ENCODE data around the gene GRIN3A. TPM values are rescaled to one million over a fixed set of nuclear protein-coding genes. Genes with fewer than 3 reads are reported as not detected.

Gene GRIN3A
- total and polyA plus RNA-seq, 11 donors: 0.06 to 1.4 (median 0.21) TPM

DNA sequence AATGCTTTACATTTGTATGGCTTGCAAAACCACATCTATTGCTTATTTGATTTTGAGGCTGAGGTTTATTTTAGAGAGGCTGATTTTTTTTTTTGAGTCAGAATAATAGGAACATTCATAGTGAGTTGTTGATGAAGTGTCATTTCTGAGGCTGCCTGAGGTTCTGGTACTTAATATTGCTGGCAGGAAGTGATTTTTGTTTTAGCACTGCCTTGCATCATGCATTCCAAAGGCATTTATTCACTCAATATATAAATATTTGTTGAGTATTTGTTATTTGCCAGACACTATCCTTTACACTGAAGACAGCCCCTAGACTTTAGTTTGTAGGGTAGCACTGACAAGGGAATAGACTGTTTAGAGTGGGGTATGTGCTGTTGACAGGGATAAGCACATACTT lies 202.1 kb downstream of the GRIN3A start:
- ATAC-seq (no peak), DNase-seq (no peak)
- H3K27ac ChIP-seq: no peak overlapping the region
- peaks cover 0 to 63% (median 58%) of the 10 kb centered on the region in 9 donors for H3K36me3 ChIP-seq
- no peaks in the 10 kb centered on the region for H3K9me3 ChIP-seq
- no peaks in the 10 kb centered on the region for H3K27me3 ChIP-seq
- intact Hi-C loops (cut with DNase I): loop anchor here in 1 of 10 donors (5.0 kb wide), 1 partner anchor 139 kb away; the partner anchor contains the start of genes MRPL50 and ZNF189
- peaks cover 0 to 37% (median 25%) of the 10 kb centered on the region in 12 donors for H3K4me1 ChIP-seq
- TF ChIP-seq POLR2A (IDR thresholded peaks at IDR 0.05): no peak
- TF ChIP-seq, protein P1, sequence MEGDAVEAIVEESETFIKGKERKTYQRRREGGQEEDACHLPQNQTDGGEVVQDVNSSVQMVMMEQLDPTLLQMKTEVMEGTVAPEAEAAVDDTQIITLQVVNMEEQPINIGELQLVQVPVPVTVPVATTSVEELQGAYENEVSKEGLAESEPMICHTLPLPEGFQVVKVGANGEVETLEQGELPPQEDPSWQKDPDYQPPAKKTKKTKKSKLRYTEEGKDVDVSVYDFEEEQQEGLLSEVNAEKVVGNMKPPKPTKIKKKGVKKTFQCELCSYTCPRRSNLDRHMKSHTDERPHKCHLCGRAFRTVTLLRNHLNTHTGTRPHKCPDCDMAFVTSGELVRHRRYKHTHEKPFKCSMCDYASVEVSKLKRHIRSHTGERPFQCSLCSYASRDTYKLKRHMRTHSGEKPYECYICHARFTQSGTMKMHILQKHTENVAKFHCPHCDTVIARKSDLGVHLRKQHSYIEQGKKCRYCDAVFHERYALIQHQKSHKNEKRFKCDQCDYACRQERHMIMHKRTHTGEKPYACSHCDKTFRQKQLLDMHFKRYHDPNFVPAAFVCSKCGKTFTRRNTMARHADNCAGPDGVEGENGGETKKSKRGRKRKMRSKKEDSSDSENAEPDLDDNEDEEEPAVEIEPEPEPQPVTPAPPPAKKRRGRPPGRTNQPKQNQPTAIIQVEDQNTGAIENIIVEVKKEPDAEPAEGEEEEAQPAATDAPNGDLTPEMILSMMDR (IDR thresholded peaks at IDR 0.05): no peak
- no peak overlapping the region for H3K4me3 ChIP-seq

DNA sequence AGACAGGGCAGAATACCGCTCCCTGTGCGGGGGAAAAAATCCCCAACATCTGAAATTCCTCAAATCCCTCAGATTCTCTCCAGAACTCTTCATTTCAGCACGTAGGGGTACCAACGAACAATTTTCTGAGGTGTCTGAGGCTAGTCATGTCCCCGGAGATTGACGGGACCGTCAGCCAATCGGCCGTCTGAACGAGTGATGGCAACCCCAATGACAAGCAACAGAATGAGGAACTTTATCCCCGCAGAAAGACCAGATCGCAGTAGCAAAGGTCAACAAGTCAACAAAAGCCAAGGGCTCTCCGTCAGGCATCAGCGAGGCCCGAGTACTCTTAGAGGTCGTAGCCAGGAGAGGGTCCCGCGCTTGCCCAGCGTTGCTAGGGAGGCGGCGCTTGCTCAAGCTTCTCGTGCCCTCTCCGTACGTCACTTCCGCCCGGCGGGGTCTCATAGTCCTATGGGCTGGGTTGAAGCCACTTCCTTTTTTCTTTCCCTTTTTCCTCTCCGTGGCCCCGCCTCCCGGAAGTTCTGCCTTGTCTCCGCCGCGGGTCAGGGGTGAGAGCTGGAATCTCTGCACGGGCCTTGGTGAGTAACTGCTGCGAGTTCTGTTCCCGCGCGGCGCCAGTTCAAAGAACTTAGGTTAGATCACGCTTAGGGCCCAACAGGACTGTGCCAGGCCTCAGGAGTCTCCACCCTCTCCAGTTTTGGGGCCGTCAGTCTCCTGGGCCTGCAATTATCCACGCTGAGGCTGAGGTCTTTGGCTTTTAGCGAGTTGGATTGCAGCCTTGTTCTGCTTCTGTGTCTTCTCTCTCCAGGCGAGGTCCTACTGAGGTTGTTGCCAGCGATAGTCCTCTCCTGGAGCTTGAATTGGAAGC lies 204.9 kb downstream of the GRIN3A start, which contains the start of gene RNF20:
Gene RNF20 (plus strand): TSS at position 520 of the 871 bp plus-strand sequence. CDS start 1,571 bp downstream, outside the sequence.
- peak within 1 kb of the TSS; percentile 88 to 99 (median 92) for H3K27ac ChIP-seq
- no peaks in the 10 kb centered on the region for H3K9me3 ChIP-seq
- peak in 1 of 2 donors; percentile 47 for TF ChIP-seq POLR2A (IDR thresholded peaks at IDR 0.05)
- TF ChIP-seq, protein P1 (IDR thresholded peaks at IDR 0.05): no peak
- peak within 1 kb of the TSS; percentile 43 to 97 (median 82) for H3K4me3 ChIP-seq
- peak; percentile 98 to 99 (median 98) for ATAC-seq
- intact Hi-C loops (cut with DNase I): loop anchor here in 5 of 10 donors (2.0 to 5.0 kb wide), 3 partner anchors 131 to 136 kb away; partner anchors contain the start of genes MRPL50 (in 4 of the 5) and ZNF189 (in 4 of the 5)
- H3K4me1 ChIP-seq: peaks cover 0 to 36% (median 26%) of the 10 kb centered on the region in 12 donors
- H3K27me3 ChIP-seq: no peaks in the 10 kb centered on the region
- DNase-seq: peak; percentile 100
- 1 to 2% (median 1%) methylated on average over 40 to 45 of the region's 45 CpGs for WGBS, 4 donors
- H3K36me3 ChIP-seq: peaks cover 0 to 35% (median 31%) of the 10 kb centered on the region in 9 donors

DNA sequence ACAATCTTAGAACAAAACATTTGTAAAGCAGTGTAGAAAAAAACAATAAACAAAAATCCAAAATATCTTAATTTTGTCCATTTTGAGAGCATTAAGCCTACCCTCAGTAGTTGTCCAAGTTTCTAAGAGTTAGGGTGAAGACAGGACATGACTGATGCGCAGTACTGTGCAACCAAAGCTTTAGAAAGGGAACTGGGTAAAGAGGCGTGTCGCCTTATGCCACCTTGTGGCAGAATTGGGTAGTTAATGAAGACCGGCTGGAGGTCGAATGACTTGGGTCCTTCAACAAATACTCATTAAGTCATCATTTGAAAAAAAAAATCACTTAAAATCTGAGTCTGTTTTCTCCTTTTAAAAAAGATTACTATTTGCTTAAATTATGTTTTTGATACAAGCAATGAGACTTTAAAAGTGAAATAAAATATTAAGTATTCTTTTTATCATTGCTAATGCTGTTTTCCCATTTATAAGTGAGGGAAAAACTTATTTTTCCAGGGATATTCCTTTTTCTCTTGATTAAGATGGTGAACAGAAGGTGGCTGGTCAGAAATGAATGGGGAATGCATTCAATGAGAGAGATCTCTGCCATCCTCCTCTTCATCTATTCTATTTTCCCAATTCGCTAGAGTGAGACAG lies 208.3 kb downstream of the GRIN3A start:
- ATAC-seq (peak in 3 of 4 donors; percentile 33 to 55 (median 36)), DNase-seq (peak in 4 of 5 donors; percentile 35 to 64 (median 53))
- Histone ChIP-seq H3K4me1 (peaks cover 0 to 21% (median 9%) of the 10 kb centered on the region in 12 donors), H3K27me3 (no peaks in the 10 kb centered on the region), H3K27ac (no peak overlapping the region), H3K9me3 (no peaks in the 10 kb centered on the region), H3K36me3 (peaks cover 0 to 2% (median 0%) of the 10 kb centered on the region in 9 donors), H3K4me3 (no peak overlapping the region)
- 14 to 18% (median 17%) methylated on average over 6 of the region's 6 CpGs for WGBS, 4 donors
- TF ChIP-seq POLR2A (IDR thresholded peaks at IDR 0.05): no peak
- TF ChIP-seq, protein P1 (IDR thresholded peaks at IDR 0.05): peak; percentile 77 to 93 (median 87)
- intact Hi-C loops (cut with DNase I): loop anchor here in 9 of 10 donors (1.0 to 5.0 kb wide), 4 partner anchors 71 to 133 kb away; partner anchors contain the start of genes MRPL50 (in 3 of the 9) and ZNF189 (in 3 of the 9)

All from heart left ventricle (tissue), 16 donors.